GM10248 (cell line): ENCODE data around the gene DNAJC11.
A peak's percentile ranks its signal among the peaks of the same experiment; 100 is the strongest.
"Not testable (repeated sequence)": the region's sequence is repeated elsewhere in the genome, so short reads cannot be mapped to it uniquely, and the experiment has no call there.

Experiments used
- CTCF ChIA-PET: fragments of 300-600 bp; sonication (Branson Sonifier 250); formaldehyde crosslinking; extraction: SDS; loops from one replicate; lab custom pipeline; 2021; ENCODE audit warnings: antibody characterized with exemption; lab: Yijun Ruan, JAX
- POLR2A ChIA-PET: fragments of 350-650 bp; sonication (Branson Sonifier 250); formaldehyde crosslinking; extraction: SDS; loops from one replicate; lab custom pipeline; 2020; ENCODE audit warnings: antibody characterized with exemption; lab: Yijun Ruan, JAX
- DNase-seq: peaks from one replicate; pipeline ENCODE4 v3.0.0; 2012; ENCODE audit errors: extremely low spot score
- TF ChIP-seq, protein P1 (sequence below): IDR thresholded peaks from 2 replicates; pipeline ENCODE4 v1.5.1; 2012; ENCODE audit warnings: mild to moderate bottlenecking, low read depth; ENCODE audit errors: extremely low read depth, missing control alignments, control extremely low read depth

Gene DNAJC11

DNA sequence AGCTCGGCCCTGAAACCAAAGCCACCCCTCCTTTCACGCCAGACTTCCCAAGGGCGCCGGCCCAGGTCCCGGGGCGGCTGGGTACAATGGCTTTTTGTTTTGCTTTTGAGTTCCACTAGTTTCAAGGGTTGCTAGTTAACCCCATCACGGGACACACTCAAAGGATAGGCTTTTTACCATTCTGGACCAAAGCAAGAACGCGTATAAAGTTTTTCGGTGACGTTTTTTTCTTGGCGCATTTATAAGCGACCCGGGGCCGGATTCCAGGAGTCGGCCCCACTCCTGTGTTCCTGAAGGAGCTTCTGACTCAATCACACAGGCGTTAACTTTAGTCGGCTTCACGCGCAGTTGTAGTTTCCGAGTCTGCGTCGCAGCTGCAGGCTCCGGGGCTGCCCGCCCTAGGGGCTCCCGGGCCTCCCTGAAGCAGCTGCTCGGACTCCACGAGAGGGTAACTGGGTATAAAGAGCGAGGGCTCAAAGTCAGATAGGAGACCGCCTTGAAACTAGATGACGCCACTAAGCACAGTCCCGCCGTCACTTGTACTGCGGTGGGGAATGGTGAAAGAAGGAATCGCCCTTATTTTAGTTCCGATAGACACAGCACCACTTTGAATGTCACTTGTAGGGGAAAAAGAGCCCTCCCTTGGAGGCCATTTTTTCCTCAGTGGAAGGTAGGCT, 98.2 kb downstream of the DNAJC11 start:
- ChIA-PET POLR2A (interaction anchor here (0.9 kb wide), 1 partner anchor 24 kb away, joined by 3 read pairs; the partner anchor contains the start of gene ZBTB48), CTCF (interaction anchor here (1.0 to 1.9 kb wide), 4 partner anchors 14 to 49 kb away, joined by 4 to 6 read pairs (median 4); partner anchors contain the start of gene NOL9)
- peak; percentile 59 for DNase-seq
- TF ChIP-seq, protein P1, sequence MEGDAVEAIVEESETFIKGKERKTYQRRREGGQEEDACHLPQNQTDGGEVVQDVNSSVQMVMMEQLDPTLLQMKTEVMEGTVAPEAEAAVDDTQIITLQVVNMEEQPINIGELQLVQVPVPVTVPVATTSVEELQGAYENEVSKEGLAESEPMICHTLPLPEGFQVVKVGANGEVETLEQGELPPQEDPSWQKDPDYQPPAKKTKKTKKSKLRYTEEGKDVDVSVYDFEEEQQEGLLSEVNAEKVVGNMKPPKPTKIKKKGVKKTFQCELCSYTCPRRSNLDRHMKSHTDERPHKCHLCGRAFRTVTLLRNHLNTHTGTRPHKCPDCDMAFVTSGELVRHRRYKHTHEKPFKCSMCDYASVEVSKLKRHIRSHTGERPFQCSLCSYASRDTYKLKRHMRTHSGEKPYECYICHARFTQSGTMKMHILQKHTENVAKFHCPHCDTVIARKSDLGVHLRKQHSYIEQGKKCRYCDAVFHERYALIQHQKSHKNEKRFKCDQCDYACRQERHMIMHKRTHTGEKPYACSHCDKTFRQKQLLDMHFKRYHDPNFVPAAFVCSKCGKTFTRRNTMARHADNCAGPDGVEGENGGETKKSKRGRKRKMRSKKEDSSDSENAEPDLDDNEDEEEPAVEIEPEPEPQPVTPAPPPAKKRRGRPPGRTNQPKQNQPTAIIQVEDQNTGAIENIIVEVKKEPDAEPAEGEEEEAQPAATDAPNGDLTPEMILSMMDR, result no peak

DNA sequence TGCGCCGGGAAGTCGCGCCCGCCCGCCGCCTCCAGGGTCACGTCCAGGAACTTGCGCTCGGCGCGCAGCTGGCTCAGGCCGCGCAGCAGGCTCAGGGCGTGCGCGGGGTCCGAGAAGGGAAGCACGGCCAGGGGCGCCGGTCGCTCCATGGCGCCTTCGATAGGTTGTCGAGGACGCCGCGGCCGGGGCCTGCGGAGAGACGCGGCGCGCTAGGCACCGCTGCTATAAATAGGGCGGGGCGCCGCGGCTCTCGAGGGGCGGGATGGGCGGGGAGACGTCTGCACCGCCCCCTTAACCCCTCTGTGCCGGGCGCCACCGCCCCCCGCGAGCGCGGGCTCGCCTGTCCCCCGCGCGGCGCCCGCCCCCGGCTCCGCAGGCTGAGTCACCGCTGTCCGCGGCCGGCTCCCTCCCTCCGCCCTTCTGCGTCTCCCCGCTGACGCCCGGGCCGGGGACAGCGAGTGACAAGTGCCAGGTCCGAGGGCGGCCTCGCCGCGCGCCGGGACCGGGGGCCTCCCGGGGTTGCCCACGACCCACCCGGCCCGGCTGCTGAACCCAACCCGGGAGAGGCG, 98.9 kb downstream of the DNAJC11 start, which contains the start of gene KLHL21:
Gene KLHL21, minus strand, starts transcription at position 201 of the 569 bp plus-strand sequence. Its CDS starts 52 bp downstream, at position 149.
- ChIA-PET CTCF (interaction anchor here (1.0 to 3.6 kb wide), 5 partner anchors 20 to 49 kb away, joined by 4 to 16 read pairs (median 4); partner anchors contain the start of genes NOL9 and ZBTB48), POLR2A (interaction anchor here (0.9 to 1.2 kb wide), 2 partner anchors 13 to 23 kb away, joined by 3 read pairs; partner anchors contain the start of gene ZBTB48)
- DNase-seq, result peak; percentile 92
- TF ChIP-seq, protein P1, result no peak

DNA sequence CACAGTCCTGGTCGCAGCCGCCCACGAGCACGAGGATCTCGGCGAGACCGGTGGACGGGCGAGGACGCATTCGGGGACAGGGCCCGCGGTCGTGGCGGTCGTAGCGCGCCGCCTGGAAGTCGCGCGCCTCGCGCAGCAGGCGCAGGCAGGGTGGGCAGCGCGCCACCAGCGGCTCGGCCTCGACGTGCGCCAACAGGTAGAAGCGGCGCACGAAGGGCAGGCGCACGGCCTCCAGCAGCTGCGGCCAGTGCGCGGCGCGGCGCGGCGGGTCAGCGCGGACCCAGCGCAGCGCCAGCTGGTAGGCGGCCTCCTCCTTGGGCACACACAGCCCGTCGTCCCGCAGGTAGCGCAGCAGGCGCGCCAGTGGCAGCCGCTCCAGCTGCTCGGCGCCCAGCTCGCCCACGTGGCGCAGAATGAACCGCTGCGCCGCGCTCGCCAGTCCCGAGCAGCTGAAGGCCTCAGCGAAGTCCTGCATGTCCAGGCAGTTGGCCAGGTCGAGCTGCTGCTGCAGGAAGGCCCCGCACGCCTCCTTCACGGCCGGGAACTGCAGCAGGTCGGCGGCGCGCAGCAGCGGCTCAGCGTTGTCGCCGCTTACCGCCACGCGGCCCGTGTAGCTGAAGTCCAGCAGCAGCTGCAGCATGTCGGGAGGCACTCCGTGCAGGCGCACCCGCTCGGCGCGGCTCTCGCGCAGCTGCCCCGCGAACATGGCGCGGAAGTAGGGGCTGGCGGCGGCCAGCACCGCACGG, 99.5 kb downstream of the DNAJC11 start:
- ChIA-PET CTCF (interaction anchor here (0.9 to 3.6 kb wide), 6 partner anchors 10 to 44 kb away, joined by 3 to 16 read pairs (median 4); partner anchors contain the start of gene ZBTB48), POLR2A (interaction anchor here (0.5 to 1.2 kb wide), 4 partner anchors 10 to 99 kb away, joined by 3 to 4 read pairs (median 3); partner anchors contain the start of gene ZBTB48)

DNA sequence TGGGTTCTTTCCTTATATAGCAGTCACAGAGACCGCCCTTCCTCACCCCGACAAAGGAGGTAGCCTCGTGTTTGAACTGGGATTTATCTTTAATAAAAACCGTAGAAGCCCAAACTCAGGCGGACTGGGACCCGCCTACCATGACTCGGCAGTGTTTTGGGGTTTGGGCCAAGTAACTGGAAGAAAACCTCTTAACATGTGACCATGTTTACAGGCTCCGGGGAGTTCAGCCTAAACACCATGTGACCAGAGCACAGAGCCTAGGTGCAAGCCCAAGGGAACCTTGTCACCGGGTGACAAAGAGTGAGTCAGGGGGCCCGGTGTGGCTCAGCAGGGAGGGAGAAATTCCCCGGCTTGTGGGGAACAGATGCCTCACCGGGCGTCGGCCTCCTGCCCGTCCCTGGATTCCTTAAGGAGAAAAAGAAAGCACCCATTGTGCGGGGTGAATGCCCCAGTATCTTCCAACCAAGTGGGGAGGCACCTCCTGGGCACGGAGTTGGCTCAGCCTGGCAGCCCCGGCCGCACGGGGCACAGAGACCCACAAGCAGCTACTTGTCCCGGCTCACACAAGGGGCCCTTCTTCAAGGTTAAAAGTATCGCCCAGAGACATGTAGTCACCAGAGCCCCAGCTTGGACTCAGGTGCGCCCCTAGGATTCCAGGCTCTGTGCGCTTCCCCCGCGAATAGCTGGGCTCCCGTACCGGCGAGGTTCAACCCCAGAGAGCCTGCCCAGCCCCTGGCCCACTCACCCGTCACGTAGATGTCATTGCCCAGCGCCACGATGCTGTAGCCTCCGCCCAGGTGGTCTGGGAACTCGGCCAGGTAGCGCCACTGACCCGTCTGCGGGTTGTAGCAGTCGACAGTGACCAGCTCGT, 100.3 kb downstream of the DNAJC11 start:
- POLR2A ChIA-PET, result interaction anchor here (0.5 to 1.2 kb wide), 4 partner anchors 9 to 98 kb away, joined by 3 to 4 read pairs (median 3); partner anchors contain the start of gene ZBTB48
- DNase-seq, result peak; percentile 75
- TF ChIP-seq, protein P1, result no peak
- CTCF ChIA-PET, result interaction anchor here (0.9 to 3.6 kb wide), 7 partner anchors 11 to 47 kb away, joined by 3 to 16 read pairs (median 4); partner anchors contain the start of genes NOL9, THAP3 and ZBTB48

More for the DNA sequence above, 99.5 kb downstream of the DNAJC11 start:
- DNase-seq, result peak; percentile 56
- TF ChIP-seq, protein P1, result no peak

DNA sequence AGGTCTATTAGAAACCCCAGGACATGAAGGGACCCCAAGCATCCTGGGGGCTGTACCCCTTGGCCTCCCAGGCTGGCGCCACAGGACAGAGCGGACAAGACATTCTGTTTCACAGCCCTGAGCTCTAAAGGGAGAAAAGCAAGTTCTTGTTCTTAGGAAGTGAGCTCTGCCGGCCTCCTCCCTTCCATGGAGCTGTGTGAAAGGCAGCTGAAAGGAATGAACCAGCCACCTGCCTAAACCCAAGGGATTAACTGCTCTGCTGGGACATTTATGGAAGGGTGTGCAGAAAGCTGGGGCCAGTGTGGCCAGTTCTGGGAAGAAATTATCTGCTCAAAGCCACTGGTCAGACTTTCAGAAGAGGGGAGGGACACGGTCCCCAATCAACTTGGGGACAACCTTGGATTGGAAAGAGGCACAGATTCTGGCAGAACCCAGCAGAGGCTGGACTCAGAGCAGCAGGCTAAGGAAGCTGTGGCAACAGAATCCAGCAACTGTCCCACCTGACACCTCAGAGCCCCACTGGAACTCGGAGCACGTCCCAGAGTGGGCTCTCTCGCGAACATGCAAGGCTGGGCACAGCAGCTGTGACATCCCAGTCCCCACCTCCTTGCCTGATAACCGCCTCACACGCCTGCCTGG, 101.1 kb downstream of the DNAJC11 start:
- CTCF ChIA-PET, result interaction anchor here (0.8 to 3.6 kb wide), 7 partner anchors 8 to 46 kb away, joined by 3 to 16 read pairs (median 4); partner anchors contain the start of genes NOL9, THAP3 and ZBTB48
- TF ChIP-seq, protein P1, result no peak
- POLR2A ChIA-PET, result interaction anchor here (0.8 kb wide), 2 partner anchors 21 kb away, joined by 3 to 5 read pairs; partner anchors contain the start of gene ZBTB48
- DNase-seq, result no peak

DNA sequence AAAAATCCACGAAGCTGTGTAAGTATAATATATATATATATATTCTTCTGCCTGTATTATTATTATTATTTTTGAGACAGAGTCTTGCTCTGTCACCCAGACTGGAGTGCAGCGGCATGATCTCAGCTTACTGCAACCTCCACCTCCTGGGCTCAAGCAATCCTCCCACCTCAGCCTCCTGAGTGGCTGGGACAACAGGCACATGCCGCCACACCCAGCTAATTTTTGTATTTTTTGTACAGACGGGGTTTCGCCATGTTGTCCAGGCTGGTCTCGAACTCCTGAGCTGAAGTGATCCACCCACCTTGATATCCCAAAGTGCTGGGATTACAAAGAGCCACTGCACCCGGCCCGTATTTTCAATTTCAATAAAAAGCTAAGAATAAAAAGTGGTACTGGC, 101.6 kb downstream of the DNAJC11 start:
- ChIA-PET CTCF (interaction anchor here (0.8 to 3.6 kb wide), 7 partner anchors 9 to 47 kb away, joined by 3 to 16 read pairs (median 4); partner anchors contain the start of genes NOL9, THAP3 and ZBTB48), POLR2A (interaction anchor here (0.8 to 1.0 kb wide), 2 partner anchors 11 to 20 kb away, joined by 3 to 5 read pairs; partner anchors contain the start of gene ZBTB48)
- DNase-seq, result not testable (repeated sequence)
